SH-SY5Y (cell line): ENCODE results near the gene SLC37A2.

Experiments used
- GATA2 ChIP-seq: IDR thresholded peaks from 2 replicates; pipeline ENCODE4 v1.6.1; 2011; ENCODE audit warnings: mild to moderate bottlenecking, low read depth, low read length
- GATA3 ChIP-seq: IDR thresholded peaks from 2 replicates; pipeline ENCODE4 v1.6.1; 2011; ENCODE audit warnings: low read depth, mild to moderate bottlenecking, low read length, moderate library complexity

- no peak for TF ChIP-seq GATA2
- TF ChIP-seq GATA3: no peak
Observed at GRCh38 chr11:125082611-125083311, 19.7 kb downstream of the SLC37A2 start.
